Activated naive CD8-positive, alpha-beta T cell treated with anti-CD3 and anti-CD28 coated beads, Interleukin-2, amount 10 ng/mL, durations not matched to agents 7 days and 5 days (primary cell): ENCODE measurements around the gene MEX3C. TPM values are rescaled to one million over a fixed set of nuclear protein-coding genes. Genes with fewer than 3 reads are reported as not detected.

Experiments used
- ATAC-seq: fragments of 150-1000 bp; cut with Tn5 transposase; one replicate; pipeline ENCODE4 v1.10.0; 2021; ENCODE audit warnings: low read depth, moderate library complexity
- POLR2A ChIA-PET: fragments of 350-600 bp; sonication (Branson Sonifier 250); formaldehyde crosslinking; loops from one replicate; lab custom pipeline; 2021; ENCODE audit warnings: antibody characterized with exemption; lab: Charles Lee
- DNase-seq: peaks from one replicate; pipeline ENCODE4 v3.0.0; 2021
- H3K27ac Mint-ChIP-seq: one replicate; pipeline ENCODE4 v1.8.0; 2022; ENCODE audit warnings: mild to moderate bottlenecking, mixed read lengths
- H3K27me3 Mint-ChIP-seq: one replicate; pipeline ENCODE4 v1.8.0; 2022; ENCODE audit warnings: mild to moderate bottlenecking, moderate library complexity, mixed read lengths
- H3K36me3 Mint-ChIP-seq: one replicate; pipeline ENCODE4 v1.8.0; 2021; ENCODE audit warnings: mild to moderate bottlenecking, mixed read lengths
- H3K4me1 Mint-ChIP-seq: one replicate; pipeline ENCODE4 v1.8.0; 2021; ENCODE audit warnings: mixed read lengths
- H3K4me3 Mint-ChIP-seq: one replicate; pipeline ENCODE4 v1.8.0; 2022; ENCODE audit warnings: mild to moderate bottlenecking, moderate library complexity, mixed read lengths
- H3K9me3 Mint-ChIP-seq: one replicate; pipeline ENCODE4 v1.8.0; 2021; ENCODE audit warnings: mixed read lengths
- total RNA-seq, 2 experiments: library from RNA; stranded (reverse); gene quantifications; one replicate each; pipeline ENCODE4 v1.2.3, GENCODE V29; 2021

The MEX3C gene
- total RNA-seq, 2 experiments from 2014 or later, result 53.3 to 60.7 TPM

DNA sequence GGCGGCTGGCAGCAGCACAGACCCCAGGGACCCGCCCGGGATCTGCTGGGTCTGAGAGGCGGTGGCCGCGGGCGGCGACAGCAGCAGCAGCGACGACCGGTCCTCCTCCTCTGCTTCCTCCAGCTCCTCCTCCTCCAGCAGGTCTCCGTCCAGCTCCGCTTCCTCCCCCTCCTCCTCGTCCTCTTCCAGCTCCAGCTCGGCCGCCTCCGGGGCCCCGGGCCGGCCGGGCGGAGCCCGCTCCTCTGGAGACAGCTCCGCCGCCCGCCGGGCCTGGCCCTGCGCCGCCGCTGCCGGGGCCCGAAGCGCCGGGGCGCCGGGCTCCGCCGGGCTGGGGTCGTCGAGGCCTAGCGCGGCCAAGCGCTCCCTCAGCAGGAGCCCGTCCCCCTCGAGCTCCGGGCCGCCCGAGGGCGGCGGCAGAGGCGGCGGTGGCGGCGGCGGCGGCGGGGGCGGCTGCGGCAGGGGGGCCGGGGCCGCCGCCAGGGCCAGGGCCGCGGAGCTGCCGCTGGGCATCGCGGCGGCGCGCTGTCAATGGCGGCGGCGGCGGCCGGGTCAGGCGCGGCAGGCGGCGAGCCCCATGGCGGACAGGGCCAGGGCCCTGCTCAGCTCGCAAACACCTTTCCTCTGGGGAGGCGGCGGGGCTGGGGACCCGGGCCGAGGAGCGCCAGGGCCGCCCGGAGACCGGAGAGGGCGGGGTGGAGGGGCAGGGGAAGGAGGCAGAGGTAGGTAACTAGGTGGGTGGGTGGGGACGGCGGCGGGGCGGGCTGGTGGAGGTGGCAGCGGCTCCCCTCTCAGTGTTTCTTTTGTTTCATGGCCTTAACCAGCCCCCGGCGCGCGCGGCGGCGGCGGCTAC, 445 bp downstream of the MEX3C start:
- peak; percentile 68 for ATAC-seq
- Mint-ChIP-seq H3K36me3 (peaks cover 4% of the 10 kb centered on the region), H3K9me3 (no peaks in the 10 kb centered on the region), H3K27me3 (no peaks in the 10 kb centered on the region), H3K27ac (peak overlapping the region; percentile 97), H3K4me1 (peaks cover 28% of the 10 kb centered on the region), H3K4me3 (peak overlapping the region; percentile 94)
- POLR2A ChIA-PET, result interaction anchor here (0.9 to 4.7 kb wide), 18 partner anchors 10 to 318 kb away, joined by 3 to 64 read pairs (median 4); partner anchors contain the start of genes ELAC1, ME2 and SMAD4
- DNase-seq, result peak; percentile 89

- Mint-ChIP-seq H3K27me3 (no peaks in the 10 kb centered on the region), H3K4me3 (peak overlapping the region; percentile 87), H3K4me1 (peaks cover 36% of the 10 kb centered on the region), H3K9me3 (no peaks in the 10 kb centered on the region), H3K36me3 (peaks cover 4% of the 10 kb centered on the region), H3K27ac (peak overlapping the region; percentile 90)
- POLR2A ChIA-PET, result interaction anchor here (0.8 to 4.7 kb wide), 19 partner anchors 9 to 318 kb away, joined by 3 to 64 read pairs (median 5); partner anchors contain the start of genes ME2 and SMAD4
- ATAC-seq (peak; percentile 0), DNase-seq (peak; percentile 65)
Observed at GRCh38 chr18:51196118-51196810, 1.2 kb downstream of the MEX3C start.

GRCh38 chr18:51195451-51196117, 1.9 kb downstream of the MEX3C start:
- no peak for ATAC-seq
- H3K27me3 Mint-ChIP-seq, result no peaks in the 10 kb centered on the region

DNA sequence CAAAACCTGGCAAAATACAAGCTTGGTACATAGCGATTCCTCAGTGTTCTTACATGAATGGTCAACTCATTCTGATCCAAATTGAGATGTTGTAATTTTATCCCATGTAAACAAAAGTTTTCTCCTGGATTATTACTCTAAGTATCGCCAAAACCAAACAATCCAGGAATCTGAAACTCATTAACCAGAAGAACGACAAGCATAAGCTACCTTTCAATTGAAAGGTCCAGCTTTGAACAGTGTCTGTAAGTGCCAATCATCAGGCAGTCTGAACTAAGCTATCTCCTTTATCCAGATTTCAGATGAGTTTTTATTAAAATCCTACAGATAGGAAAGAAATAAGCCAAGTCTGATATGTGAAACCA, 2.4 kb downstream of the MEX3C start:
- Mint-ChIP-seq H3K4me1 (peaks cover 47% of the 10 kb centered on the region), H3K4me3 (peak overlapping the region; percentile 87), H3K27me3 (no peaks in the 10 kb centered on the region), H3K9me3 (no peaks in the 10 kb centered on the region), H3K36me3 (peaks cover 6% of the 10 kb centered on the region), H3K27ac (peak overlapping the region; percentile 90)
- POLR2A ChIA-PET, result interaction anchor here (0.7 to 4.7 kb wide), 7 partner anchors 14 to 317 kb away, joined by 3 to 64 read pairs (median 7); partner anchors contain the start of gene ME2
- ATAC-seq, result no peak
- DNase-seq, result no peak

More at GRCh38 chr18:51195451-51196117, 1.9 kb downstream of the MEX3C start:
- Mint-ChIP-seq H3K4me1 (peaks cover 41% of the 10 kb centered on the region), H3K36me3 (peaks cover 6% of the 10 kb centered on the region), H3K4me3 (peak overlapping the region; percentile 87), H3K27ac (peak overlapping the region; percentile 90), H3K9me3 (no peaks in the 10 kb centered on the region)
- POLR2A ChIA-PET, result interaction anchor here (0.8 to 4.7 kb wide), 12 partner anchors 12 to 317 kb away, joined by 3 to 64 read pairs (median 7); partner anchors contain the start of gene ME2
- DNase-seq, result no peak

DNA sequence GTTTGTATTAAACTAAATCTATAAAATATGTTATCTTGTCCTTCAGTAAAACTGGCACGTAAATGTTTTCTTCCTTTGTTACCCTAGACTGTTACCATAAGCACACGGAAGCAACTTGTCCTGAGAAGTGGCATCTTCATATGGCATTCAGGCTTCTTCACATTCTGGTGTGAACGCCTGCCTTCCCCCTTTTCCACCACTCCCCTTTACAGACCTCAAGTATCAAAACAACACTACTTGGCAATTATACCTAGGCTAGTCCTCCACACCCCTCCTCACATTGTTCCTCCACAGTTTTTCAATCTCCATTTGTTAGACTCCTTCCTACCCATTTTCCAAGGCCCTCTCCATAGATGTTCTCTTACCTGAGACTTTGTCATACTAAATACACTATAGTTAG, 2.9 kb downstream of the MEX3C start:
- no peaks in the 10 kb centered on the region for H3K9me3 Mint-ChIP-seq

GRCh38 chr18:51193621-51194287, 3.7 kb downstream of the MEX3C start:
- ATAC-seq, result no peak
- Mint-ChIP-seq H3K27me3 (no peaks in the 10 kb centered on the region), H3K27ac (peak overlapping the region; percentile 23), H3K9me3 (no peaks in the 10 kb centered on the region), H3K4me1 (peaks cover 47% of the 10 kb centered on the region), H3K36me3 (peaks cover 6% of the 10 kb centered on the region), H3K4me3 (peak overlapping the region; percentile 71)
- POLR2A ChIA-PET, result no interaction called here
- no peak for DNase-seq

More for the DNA sequence above, 2.9 kb downstream of the MEX3C start:
- no peak for DNase-seq
- Mint-ChIP-seq H3K36me3 (peaks cover 6% of the 10 kb centered on the region), H3K27me3 (no peaks in the 10 kb centered on the region), H3K4me1 (peaks cover 49% of the 10 kb centered on the region), H3K27ac (peak overlapping the region; percentile 90), H3K4me3 (peak overlapping the region; percentile 87)
- ATAC-seq, result no peak
- POLR2A ChIA-PET, result interaction anchor here (0.7 to 4.7 kb wide), 6 partner anchors 13 to 42 kb away, joined by 3 to 64 read pairs (median 6); no protein-coding TSS in a partner anchor

DNA sequence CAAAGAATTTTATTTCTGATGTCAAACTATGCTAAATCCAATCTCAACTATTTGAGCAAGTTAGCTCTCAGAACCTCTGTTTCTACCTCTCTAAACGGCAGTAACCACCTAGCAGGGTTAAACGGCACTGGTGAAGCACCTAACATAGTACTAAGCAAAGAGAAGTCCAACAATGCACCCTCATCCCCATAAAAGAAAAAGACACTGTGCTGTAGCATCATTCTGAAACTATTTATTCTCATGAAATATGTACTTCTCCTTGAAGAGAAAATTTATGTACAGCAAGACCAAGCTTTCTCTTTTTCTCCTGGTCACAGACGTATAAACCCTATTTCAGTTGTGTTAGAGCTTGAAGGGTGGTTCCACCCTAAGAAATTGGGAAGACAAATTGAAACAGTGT, 4.8 kb downstream of the MEX3C start:
- POLR2A ChIA-PET, result interaction anchor here (0.9 to 1.4 kb wide), 2 partner anchors 9 to 29 kb away, joined by 3 to 4 read pairs; no protein-coding TSS in a partner anchor
- peaks cover 51% of the 10 kb centered on the region for H3K4me1 Mint-ChIP-seq
- H3K27ac Mint-ChIP-seq, result no peak overlapping the region
- peak overlapping the region; percentile 51 for H3K4me3 Mint-ChIP-seq
- H3K36me3 Mint-ChIP-seq, result peaks cover 6% of the 10 kb centered on the region
- no peaks in the 10 kb centered on the region for H3K27me3 Mint-ChIP-seq
- no peak for DNase-seq
- H3K9me3 Mint-ChIP-seq, result no peaks in the 10 kb centered on the region
- ATAC-seq, result no peak

DNA sequence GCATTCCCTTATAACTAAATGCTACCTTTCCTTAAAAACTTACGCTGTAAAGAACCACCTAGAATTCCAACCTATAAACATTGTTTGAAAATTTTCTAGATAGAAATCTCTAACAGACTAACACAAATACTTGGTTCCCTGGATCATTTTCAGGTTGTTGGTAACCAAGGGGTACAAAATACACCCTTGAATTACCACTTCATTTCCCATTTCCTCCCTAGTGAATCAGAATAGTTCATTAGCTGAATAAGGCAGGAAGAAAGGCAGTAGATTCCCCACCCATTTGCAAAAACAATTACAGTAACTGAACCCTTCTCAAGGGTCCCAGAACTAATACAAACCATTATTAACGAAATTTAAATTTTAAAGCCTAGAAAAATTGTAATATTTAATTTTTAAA, 5.5 kb downstream of the MEX3C start:
- H3K27ac Mint-ChIP-seq, result peak overlapping the region; percentile 70
- no peaks in the 10 kb centered on the region for H3K9me3 Mint-ChIP-seq
- H3K4me3 Mint-ChIP-seq, result peak overlapping the region; percentile 3

DNA sequence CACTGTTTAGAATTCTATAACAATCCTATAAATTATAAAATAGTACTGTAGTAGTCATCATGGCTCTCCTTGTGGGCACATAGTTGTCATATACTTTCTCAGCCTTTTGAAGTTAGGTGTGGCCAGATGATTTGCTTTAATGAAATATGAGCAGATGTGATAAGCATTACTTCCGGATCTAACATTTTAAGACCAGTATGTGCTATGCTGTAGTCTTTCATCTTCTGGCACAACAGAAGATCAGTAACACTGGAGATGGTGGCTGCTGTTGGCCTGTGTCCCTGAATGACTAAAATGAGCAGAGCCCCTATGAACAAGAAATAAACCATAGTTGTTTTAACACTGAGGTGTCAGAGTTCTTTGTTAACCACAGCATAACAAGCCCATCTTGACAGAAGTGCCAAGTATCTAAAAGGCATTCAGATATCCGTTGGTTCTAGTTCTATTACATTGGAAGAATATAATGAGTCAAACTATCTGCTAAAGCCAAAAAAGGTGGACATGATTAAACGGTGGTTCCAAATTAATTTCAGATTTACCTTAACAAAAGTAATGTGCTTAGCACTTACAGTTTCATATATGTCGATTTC, 6.3 kb downstream of the MEX3C start:
- Mint-ChIP-seq H3K27ac (peak overlapping the region; percentile 26), H3K4me1 (peaks cover 61% of the 10 kb centered on the region), H3K27me3 (no peaks in the 10 kb centered on the region), H3K9me3 (no peaks in the 10 kb centered on the region), H3K36me3 (peaks cover 17% of the 10 kb centered on the region), H3K4me3 (peak overlapping the region; percentile 28)
- DNase-seq, result no peak
- POLR2A ChIA-PET, result interaction anchor here (1.0 kb wide), 1 partner anchor 37 kb away, joined by 3 read pairs; no protein-coding TSS in a partner anchor
- peak; percentile 70 for ATAC-seq

More for the DNA sequence above, 5.5 kb downstream of the MEX3C start:
- Mint-ChIP-seq H3K36me3 (peaks cover 11% of the 10 kb centered on the region), H3K27me3 (no peaks in the 10 kb centered on the region), H3K4me1 (peaks cover 55% of the 10 kb centered on the region)
- no peak for DNase-seq
- no peak for ATAC-seq
- POLR2A ChIA-PET, result interaction anchor here (1.0 to 1.4 kb wide), 2 partner anchors 10 to 38 kb away, joined by 3 to 4 read pairs; no protein-coding TSS in a partner anchor

- H3K4me1 Mint-ChIP-seq, result peaks cover 61% of the 10 kb centered on the region
Observed at GRCh38 chr18:51190000-51190399, 7.5 kb downstream of the MEX3C start.

GRCh38 chr18:51188024-51188701, 9.3 kb downstream of the MEX3C start:
- no peak overlapping the region for H3K27ac Mint-ChIP-seq
- no peak overlapping the region for H3K4me3 Mint-ChIP-seq
- peaks cover 51% of the 10 kb centered on the region for H3K4me1 Mint-ChIP-seq
- POLR2A ChIA-PET, result interaction anchor here (1.1 to 1.2 kb wide), 2 partner anchors 9 to 10 kb away, joined by 3 to 4 read pairs; partner anchors contain the start of gene MEX3C
- no peaks in the 10 kb centered on the region for H3K27me3 Mint-ChIP-seq
- H3K36me3 Mint-ChIP-seq, result peaks cover 33% of the 10 kb centered on the region
- ATAC-seq (no peak), DNase-seq (no peak)
- H3K9me3 Mint-ChIP-seq, result no peaks in the 10 kb centered on the region

More at GRCh38 chr18:51190000-51190399, 7.5 kb downstream of the MEX3C start:
- H3K27ac Mint-ChIP-seq, result no peak overlapping the region
- POLR2A ChIA-PET, result no interaction called here
- DNase-seq, result no peak
- H3K36me3 Mint-ChIP-seq, result peaks cover 25% of the 10 kb centered on the region
- no peak for ATAC-seq
- H3K27me3 Mint-ChIP-seq, result no peaks in the 10 kb centered on the region
- H3K9me3 Mint-ChIP-seq, result no peaks in the 10 kb centered on the region
- no peak overlapping the region for H3K4me3 Mint-ChIP-seq
